NB4 (cell line): ENCODE measurements around the gene THSD7B.

Experiments
- CTCF ChIP-seq: IDR thresholded peaks from one replicate; pipeline ENCODE4 v1.5.1; 2012; ENCODE audit warnings: low read depth, low read length
- MAX ChIP-seq: IDR thresholded peaks from 2 replicates; pipeline ENCODE4 v1.6.1; 2011; ENCODE audit warnings: low read depth, low read length

GRCh38 chr2:137192366-137193310, 427.3 kb downstream of the THSD7B start:
- no peak for TF ChIP-seq MAX
- no peak for TF ChIP-seq CTCF
